A549 (cell line): ENCODE measurements around the gene AFF2. TPM values are rescaled to one million over a fixed set of nuclear protein-coding genes. Genes with fewer than 3 reads are reported as not detected.

Experiments used
- ATAC-seq, 2 experiments: fragments of 200-7000 bp in 1 of 2; fragments of >200 bp in 1 of 2; cut with Nextera tagmentation in 1 of 2; cut with Tn5 transposase in 1 of 2; 3 replicates each; pipeline versions ENCODE4 v1.8.0 to v1.9.1; 2018 to 2020; ENCODE audit warnings: mild to moderate bottlenecking in 1 of 2, moderate library complexity in 1 of 2
- CTCF ChIA-PET: fragments of 300-600 bp; sonication (Branson Sonifier 250); formaldehyde crosslinking; extraction: SDS; loops from one replicate; lab custom pipeline; 2021; ENCODE audit warnings: antibody characterized with exemption, inconsistent platforms; lab: Yijun Ruan, JAX
- POLR2A ChIA-PET: fragments of 350-600 bp; formaldehyde crosslinking; extraction: SDS; loops from one replicate; lab custom pipeline; 2021; ENCODE audit warnings: antibody characterized with exemption, inconsistent platforms; lab: Yijun Ruan, JAX
- DNase-seq, 2 experiments: peaks; one replicate each; pipeline versions ENCODE4 v3.0.0 to v3.0.0-alpha.2; 2011 to 2016; ENCODE audit warnings: low read depth in 1 of 2, low spot score in 1 of 2
- FAIRE-seq: peaks from 2 replicates; lab custom pipeline; 2011; peaks lifted over from hg19 to GRCh38; lab: Jason Lieb, UNC
- H3K27ac ChIP-seq, 2 experiments: fragments of >200 bp; sonication (Bioruptor Twin); formaldehyde crosslinking; 3 replicates each; pipeline ENCODE4 v1.5.1; 2016 to 2017
- H3K4me1 ChIP-seq: fragments of >200 bp; sonication (Bioruptor Twin); formaldehyde crosslinking; 3 replicates; pipeline ENCODE4 v1.6.1; 2016
- H3K4me2 ChIP-seq: fragments of >200 bp; sonication (Bioruptor Twin); formaldehyde crosslinking; 3 replicates; pipeline ENCODE4 v1.6.1; 2016
- H3K4me3 ChIP-seq: fragments of >200 bp; sonication (Bioruptor Twin); formaldehyde crosslinking; 3 replicates; pipeline ENCODE4 v1.5.1; 2016
- H3K9me3 ChIP-seq: fragments of >200 bp; sonication (Bioruptor Twin); formaldehyde crosslinking; 3 replicates; pipeline ENCODE4 v1.6.1; 2016
- ATOH8 ChIP-seq: fragments of 250-450 bp; sonication (Bioruptor Pico); IDR thresholded peaks from 2 replicates; pipeline ENCODE4 v1.5.0; 2020; ENCODE audit warnings: low read depth, mild to moderate bottlenecking, moderate library complexity
- CBX2 ChIP-seq: fragments of 200-600 bp; sonication (generic); IDR thresholded peaks from 2 replicates; pipeline ENCODE4 v1.6.1; 2016; ENCODE audit warnings: low read depth, mild to moderate bottlenecking, borderline replicate concordance
- CHD2 ChIP-seq: fragments of 150-350 bp; IDR thresholded peaks from 2 replicates; pipeline ENCODE4 v1.6.1; 2014; ENCODE audit warnings: low read length; ENCODE audit not compliant: partially characterized antibody
- EHMT2 ChIP-seq: fragments of 200-600 bp; sonication (generic); IDR thresholded peaks from 2 replicates; pipeline ENCODE4 v1.6.1; 2016; ENCODE audit warnings: antibody characterized with exemption, low read depth, mild to moderate bottlenecking, moderate library complexity
- EP300 ChIP-seq, 2 experiments: fragments of >200 bp; sonication (Bioruptor Twin); formaldehyde crosslinking; IDR thresholded peaks; 2 replicates in 1 of 2; 3 replicates in 1 of 2; pipeline ENCODE4 v1.6.1; 2016 to 2017
- FOSL2 ChIP-seq, 2 experiments: fragments of 450-650 bp in 1 of 2; fragments of >200 bp in 1 of 2; sonication (Bioruptor Twin) in 1 of 2; formaldehyde crosslinking; IDR thresholded peaks; 2 replicates each; pipeline versions ENCODE4 v1.5.0 to v1.6.1; 2016 to 2020; ENCODE audit warnings: mild to moderate bottlenecking in 1 of 2, moderate library complexity in 1 of 2
- GATA3 ChIP-seq: IDR thresholded peaks from 2 replicates; pipeline ENCODE4 v1.6.1; 2012; ENCODE audit warnings: borderline replicate concordance
- HOXA7 ChIP-seq: fragments of 250-450 bp; sonication (Bioruptor Pico); IDR thresholded peaks from 2 replicates; pipeline ENCODE4 v1.5.0; 2020; ENCODE audit warnings: mild to moderate bottlenecking, moderate library complexity
- HOXB5 ChIP-seq: fragments of 250-450 bp; sonication (Bioruptor Pico); IDR thresholded peaks from 2 replicates; pipeline ENCODE4 v1.5.0; 2020; ENCODE audit warnings: mild to moderate bottlenecking, moderate library complexity
- MAX ChIP-seq: IDR thresholded peaks from 2 replicates; pipeline ENCODE4 v1.6.1; 2012
- NPAS2 ChIP-seq: fragments of 250-450 bp; sonication (Bioruptor Pico); IDR thresholded peaks from 2 replicates; pipeline ENCODE4 v1.8.0; 2022; ENCODE audit warnings: mild to moderate bottlenecking, moderate library complexity, borderline replicate concordance
- NR3C1 ChIP-seq: fragments of >200 bp; sonication (Bioruptor Twin); formaldehyde crosslinking; IDR thresholded peaks from 3 replicates; pipeline ENCODE4 v1.6.1; 2017
- PHF8 ChIP-seq: fragments of 200-600 bp; sonication (generic); IDR thresholded peaks from 2 replicates; pipeline ENCODE4 v1.6.1; 2016; ENCODE audit warnings: low read depth, mild to moderate bottlenecking, antibody characterized with exemption, moderate library complexity, borderline replicate concordance
- POLR2A ChIP-seq: IDR thresholded peaks from 2 replicates; pipeline ENCODE4 v1.6.1; 2012; ENCODE audit warnings: mild to moderate bottlenecking, low read length
- POLR2AphosphoS2 ChIP-seq: conservative IDR thresholded peaks from 2 replicates; pipeline ENCODE4 v1.6.1; 2012; ENCODE audit warnings: low read length, improper control_type of control experiment, inconsistent platforms
- RAD21 ChIP-seq, 2 experiments: fragments of >200 bp in 1 of 2; sonication (Bioruptor Twin) in 1 of 2; formaldehyde crosslinking in 1 of 2; IDR thresholded peaks in 1 of 2; conservative IDR thresholded peaks in 1 of 2; 2 replicates in 1 of 2; 3 replicates in 1 of 2; pipeline ENCODE4 v1.6.1; 2012 to 2018; ENCODE audit warnings: inconsistent platforms in 1 of 2
- RCOR1 ChIP-seq: fragments of 150-350 bp; IDR thresholded peaks from 2 replicates; pipeline ENCODE4 v1.6.1; 2014; ENCODE audit warnings: antibody characterized with exemption, low read length, low read depth
- REST ChIP-seq: fragments of 200-600 bp; sonication (generic); IDR thresholded peaks from 2 replicates; pipeline ENCODE4 v1.6.1; 2016; ENCODE audit warnings: antibody characterized with exemption, mild to moderate bottlenecking, moderate library complexity
- USF2 ChIP-seq: fragments of 450-650 bp; IDR thresholded peaks from 2 replicates; pipeline ENCODE4 v1.6.1; 2014; ENCODE audit warnings: antibody characterized with exemption
- ZC3H11A ChIP-seq: fragments of 450-650 bp; IDR thresholded peaks from 2 replicates; pipeline ENCODE4 v1.6.1; 2014; ENCODE audit warnings: antibody characterized with exemption, mild to moderate bottlenecking
- ZSCAN20 ChIP-seq: fragments of 250-450 bp; sonication (Bioruptor Pico); IDR thresholded peaks from 2 replicates; pipeline ENCODE4 v1.8.0; 2022; ENCODE audit warnings: mild to moderate bottlenecking, moderate library complexity
- whole genome bisulfite sequencing: methylation state at CpG from one replicate; pipeline ENCODE4 v1.1.6; 2017; ENCODE audit errors: missing lambda C conversion rate; 5-methylcytosine and 5-hydroxymethylcytosine counted together
- polyA plus RNA-seq, 4 experiments: library from polyadenylated mRNA; depleted of rRNA in 3 of 4; stranded (reverse); fragments of >200 nt; fragmentation: RNase III in 1 of 4; extraction: RNeasy Plus Mini Kit Qiagen cat#74134 plus additional on column Dnase treatment in 1 of 4; gene quantifications; 2 replicates in 3 of 4; 3 replicates in 1 of 4; pipeline ENCODE4 v1.2.3, GENCODE V29; 2011 to 2017

Gene AFF2
- polyA plus RNA-seq, 2 of the 4 experiments (the other 2 are of a cell fraction): 0.04 TPM; not detected in 1

GRCh38 chrX:148459343-148459742, 41.1 kb upstream of the AFF2 start:
- ChIA-PET POLR2A (no interaction called here), CTCF (no interaction called here)
- Histone ChIP-seq H3K9me3 (no peaks in the 10 kb centered on the region), H3K4me1 (no peaks in the 10 kb centered on the region), H3K4me2 (no peak overlapping the region), H3K4me3 (no peak overlapping the region), H3K27ac (no peak overlapping the region)
- FAIRE-seq (no peak), ATAC-seq (no peak), DNase-seq (no peak)
- WGBS: under 1% methylated on average over 4 of the region's 4 CpGs
- no peak for TF ChIP-seq HOXA7
- no peak for TF ChIP-seq POLR2AphosphoS2
- no peak for TF ChIP-seq HOXB5 (CRISPR knock-in tag)
- no peak for TF ChIP-seq ATOH8 (CRISPR knock-in tag)
- TF ChIP-seq GATA3: no peak
- TF ChIP-seq USF2: no peak
- TF ChIP-seq RCOR1: no peak
- TF ChIP-seq POLR2A: no peak
- no peak for TF ChIP-seq CHD2
- TF ChIP-seq NPAS2 (CRISPR knock-in tag): no peak
- no peak for TF ChIP-seq NR3C1
- no peak for TF ChIP-seq FOSL2 (IDR thresholded peaks at IDR 0.05)
- TF ChIP-seq FOSL2 (CRISPR knock-in tag; IDR thresholded peaks at IDR 0.05): no peak
- no peak for TF ChIP-seq PHF8
- no peak for TF ChIP-seq REST
- no peak for TF ChIP-seq ZSCAN20 (CRISPR knock-in tag)
- no peak for TF ChIP-seq EHMT2
- TF ChIP-seq RAD21 (conservative IDR thresholded peaks at IDR 0.05 in 1 of 2, IDR thresholded peaks at IDR 0.05 in 1 of 2): no peak
- no peak for TF ChIP-seq MAX
- no peak for TF ChIP-seq ZC3H11A
- no peak for TF ChIP-seq CBX2

- WGBS: 21% methylated on average over 4 of the region's 4 CpGs
Measured at GRCh38 chrX:148466292-148466691, 34.1 kb upstream of the AFF2 start.

More at GRCh38 chrX:148466292-148466691, 34.1 kb upstream of the AFF2 start:
- H3K4me1 ChIP-seq: no peaks in the 10 kb centered on the region
- POLR2A ChIA-PET: no interaction called here
- H3K9me3 ChIP-seq: no peaks in the 10 kb centered on the region
- ATAC-seq: no peak
- H3K27ac ChIP-seq: no peak overlapping the region
- no peak overlapping the region for H3K4me2 ChIP-seq
- FAIRE-seq: no peak
- DNase-seq: no peak
- no peak overlapping the region for H3K4me3 ChIP-seq
- TF ChIP-seq EP300 (IDR thresholded peaks at IDR 0.05) (no peak), FOSL2 (IDR thresholded peaks at IDR 0.05) (no peak), FOSL2 (CRISPR knock-in tag; IDR thresholded peaks at IDR 0.05) (peak; percentile 13; the same call in 1 of the 2 replicates)
- TF ChIP-seq, all 56 proteins: peak for 1
- CTCF ChIA-PET: no interaction called here
